IPS-20b (cell line): ENCODE data around the gene GARS1.

Experiments
- H3K27ac ChIP-seq: one replicate; pipeline ENCODE4 v1.5.1; 2013; ENCODE audit warnings: low read length
- H3K27me3 ChIP-seq: 2 replicates; pipeline ENCODE4 v1.6.1; 2013; ENCODE audit warnings: mild to moderate bottlenecking, low read length, inconsistent platforms; ENCODE audit not compliant: insufficient read depth
- H3K36me3 ChIP-seq: 2 replicates; pipeline ENCODE4 v1.6.1; 2013; ENCODE audit warnings: low read depth, mild to moderate bottlenecking, inconsistent platforms, low read length, moderate library complexity; ENCODE audit not compliant: insufficient read depth
- H3K4me1 ChIP-seq: 2 replicates; pipeline ENCODE4 v1.6.1; 2013; ENCODE audit warnings: mild to moderate bottlenecking, control low read depth, inconsistent platforms, low read length, moderate library complexity; ENCODE audit not compliant: insufficient read depth
- H3K4me3 ChIP-seq: 2 replicates; pipeline ENCODE4 v1.5.1; 2013; ENCODE audit warnings: mild to moderate bottlenecking, low read length, inconsistent platforms
- H3K9ac ChIP-seq: 2 replicates; pipeline ENCODE4 v1.6.1; 2013; ENCODE audit warnings: low read depth, mild to moderate bottlenecking, inconsistent platforms, low read length, moderate library complexity
- H3K9me3 ChIP-seq: 2 replicates; pipeline ENCODE4 v1.6.1; 2013; ENCODE audit warnings: mild to moderate bottlenecking, low read depth, low read length, inconsistent platforms; ENCODE audit not compliant: insufficient read depth

GARS1 gene

DNA sequence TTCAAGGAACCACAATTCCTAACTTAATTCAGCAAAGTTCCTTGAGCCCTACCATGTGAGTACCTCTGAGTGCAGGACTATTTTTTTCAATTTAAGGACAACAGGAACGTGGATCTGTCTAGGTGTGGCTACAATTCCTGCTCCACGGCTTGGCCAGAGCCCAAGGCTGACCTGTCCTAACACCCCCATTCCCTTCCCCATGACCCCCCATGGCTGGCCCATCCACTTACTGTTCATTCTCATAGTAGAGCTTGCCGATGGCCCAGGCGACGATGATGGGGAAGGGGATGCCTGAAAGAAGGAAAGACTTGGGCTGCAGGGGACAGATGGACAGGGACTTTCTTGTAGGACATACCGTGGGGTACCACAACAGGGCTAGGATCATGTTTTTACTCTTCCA lies 67.2 kb downstream of the GARS1 start:
- H3K4me3 ChIP-seq = no peak overlapping the region

DNA sequence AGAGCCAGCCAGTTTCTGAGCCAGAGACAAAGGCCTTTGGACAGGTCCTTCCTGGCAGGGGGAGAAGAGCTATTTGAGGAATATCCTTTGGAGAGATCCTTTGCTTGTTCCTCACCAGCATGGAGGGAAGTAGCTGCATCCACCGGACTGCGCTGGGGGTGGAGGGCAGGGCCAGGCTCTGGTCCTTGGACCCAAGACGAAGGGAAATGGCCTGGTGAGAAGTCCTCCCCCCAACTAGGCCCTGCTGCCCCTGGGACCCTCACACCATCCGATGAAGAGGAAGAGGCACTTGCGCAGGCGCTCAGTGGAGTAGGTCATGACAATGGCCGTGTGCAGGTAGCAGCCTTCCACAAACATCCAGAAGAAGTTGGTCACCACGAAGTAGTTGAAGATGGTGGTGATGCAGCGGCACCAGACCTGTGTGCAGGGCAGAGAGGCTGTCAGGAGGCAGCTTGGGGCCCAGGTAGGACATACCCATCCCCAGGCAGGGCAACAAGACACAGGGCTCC lies 67.8 kb downstream of the GARS1 start:
- Histone ChIP-seq H3K4me3 (no peak overlapping the region), H3K36me3 (no peaks in the 10 kb centered on the region), H3K4me1 (no peaks in the 10 kb centered on the region), H3K9ac (no peak overlapping the region), H3K27ac (no peak overlapping the region), H3K9me3 (no peaks in the 10 kb centered on the region), H3K27me3 (no peaks in the 10 kb centered on the region)

More for the DNA sequence above, 67.2 kb downstream of the GARS1 start:
- H3K9ac ChIP-seq = no peak overlapping the region
- no peaks in the 10 kb centered on the region for H3K36me3 ChIP-seq
- no peak overlapping the region for H3K27ac ChIP-seq
- no peaks in the 10 kb centered on the region for H3K27me3 ChIP-seq
- H3K9me3 ChIP-seq = no peaks in the 10 kb centered on the region
- no peaks in the 10 kb centered on the region for H3K4me1 ChIP-seq

DNA sequence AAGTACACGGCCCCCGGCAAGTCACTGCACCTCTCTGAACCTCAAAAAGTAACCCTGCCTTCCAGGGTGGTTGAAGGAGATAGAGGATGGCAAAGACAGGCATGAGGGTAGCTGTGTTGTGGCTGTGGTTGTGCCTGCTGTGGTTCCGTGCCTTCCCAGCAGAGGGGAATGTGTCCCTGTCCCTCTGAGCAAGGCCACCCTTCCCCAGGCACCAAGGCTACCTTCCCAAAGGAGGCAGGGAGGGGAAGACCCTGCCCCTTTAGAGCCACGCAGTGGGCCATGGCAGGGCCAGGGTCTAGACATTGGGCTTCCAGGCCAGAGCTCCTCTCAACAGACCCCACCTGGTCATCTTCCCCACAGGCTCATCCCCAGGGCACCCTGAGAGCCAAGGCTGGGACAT lies 68.7 kb downstream of the GARS1 start:
- Histone ChIP-seq H3K9ac (no peak overlapping the region), H3K4me3 (no peak overlapping the region), H3K4me1 (no peaks in the 10 kb centered on the region), H3K36me3 (no peaks in the 10 kb centered on the region), H3K27ac (no peak overlapping the region), H3K27me3 (no peaks in the 10 kb centered on the region), H3K9me3 (no peaks in the 10 kb centered on the region)

DNA sequence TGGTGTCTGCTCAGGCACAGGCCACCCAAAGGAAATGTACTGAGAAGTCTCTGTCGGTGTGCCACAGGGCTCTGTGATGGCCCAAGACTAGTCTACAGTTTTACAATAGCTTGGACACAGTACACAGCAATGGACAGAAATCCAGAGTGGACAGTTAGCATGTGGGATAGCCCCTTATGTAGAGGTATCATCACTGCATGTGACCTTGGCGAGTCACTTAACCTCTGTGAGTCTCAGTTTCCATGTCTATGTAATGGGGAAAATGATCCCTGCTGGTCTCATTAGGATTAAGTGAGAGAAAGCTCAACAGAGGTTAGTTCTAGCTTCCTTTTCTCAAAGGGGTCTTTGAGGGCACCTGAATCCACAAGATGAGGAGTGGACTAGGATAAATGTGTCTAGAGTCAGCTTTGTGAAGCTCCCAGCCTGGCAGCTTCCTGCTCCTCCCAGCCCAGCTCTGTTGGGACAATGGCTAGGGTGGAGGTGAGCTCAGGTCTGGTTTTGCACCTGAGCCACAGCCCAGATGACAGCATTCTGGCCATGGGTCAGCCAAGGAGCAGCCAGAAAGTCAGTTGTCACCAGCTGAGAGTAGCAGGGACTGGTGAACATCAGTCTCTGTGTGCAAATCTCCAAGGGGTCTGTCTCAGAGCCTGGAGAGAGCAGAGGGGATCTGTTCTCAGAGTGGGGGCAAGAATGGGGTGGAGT lies 69.7 kb downstream of the GARS1 start:
- Histone ChIP-seq H3K9ac (no peak overlapping the region), H3K27me3 (no peaks in the 10 kb centered on the region), H3K36me3 (no peaks in the 10 kb centered on the region)

GRCh38 chr7:30665043-30665442 lies 70.4 kb downstream of the GARS1 start:
- Histone ChIP-seq H3K27me3 (no peaks in the 10 kb centered on the region), H3K9me3 (no peaks in the 10 kb centered on the region), H3K9ac (no peak overlapping the region), H3K4me3 (no peak overlapping the region), H3K4me1 (no peaks in the 10 kb centered on the region), H3K27ac (no peak overlapping the region), H3K36me3 (no peaks in the 10 kb centered on the region)

More for the DNA sequence above, 69.7 kb downstream of the GARS1 start:
- Histone ChIP-seq H3K4me3 (no peak overlapping the region), H3K27ac (no peak overlapping the region), H3K9me3 (no peaks in the 10 kb centered on the region), H3K4me1 (no peaks in the 10 kb centered on the region)

- H3K4me1 ChIP-seq = no peaks in the 10 kb centered on the region
- no peaks in the 10 kb centered on the region for H3K36me3 ChIP-seq
- no peaks in the 10 kb centered on the region for H3K9me3 ChIP-seq
- H3K27ac ChIP-seq = no peak overlapping the region
- H3K27me3 ChIP-seq = no peaks in the 10 kb centered on the region
- H3K9ac ChIP-seq = no peak overlapping the region
- no peak overlapping the region for H3K4me3 ChIP-seq
These were observed 70.8 kb downstream of the GARS1 start for GRCh38 chr7:30665449-30665848.

- Histone ChIP-seq H3K9ac (no peak overlapping the region), H3K27ac (no peak overlapping the region)
These were observed 72.5 kb downstream of the GARS1 start for GRCh38 chr7:30667172-30667571.

GRCh38 chr7:30668102-30668501 lies 73.4 kb downstream of the GARS1 start:
- no peaks in the 10 kb centered on the region for H3K27me3 ChIP-seq
- H3K27ac ChIP-seq = no peak overlapping the region
- H3K9me3 ChIP-seq = no peaks in the 10 kb centered on the region

More at GRCh38 chr7:30667172-30667571, 72.5 kb downstream of the GARS1 start:
- Histone ChIP-seq H3K27me3 (no peaks in the 10 kb centered on the region), H3K9me3 (no peaks in the 10 kb centered on the region), H3K4me3 (no peak overlapping the region), H3K4me1 (no peaks in the 10 kb centered on the region), H3K36me3 (no peaks in the 10 kb centered on the region)

DNA sequence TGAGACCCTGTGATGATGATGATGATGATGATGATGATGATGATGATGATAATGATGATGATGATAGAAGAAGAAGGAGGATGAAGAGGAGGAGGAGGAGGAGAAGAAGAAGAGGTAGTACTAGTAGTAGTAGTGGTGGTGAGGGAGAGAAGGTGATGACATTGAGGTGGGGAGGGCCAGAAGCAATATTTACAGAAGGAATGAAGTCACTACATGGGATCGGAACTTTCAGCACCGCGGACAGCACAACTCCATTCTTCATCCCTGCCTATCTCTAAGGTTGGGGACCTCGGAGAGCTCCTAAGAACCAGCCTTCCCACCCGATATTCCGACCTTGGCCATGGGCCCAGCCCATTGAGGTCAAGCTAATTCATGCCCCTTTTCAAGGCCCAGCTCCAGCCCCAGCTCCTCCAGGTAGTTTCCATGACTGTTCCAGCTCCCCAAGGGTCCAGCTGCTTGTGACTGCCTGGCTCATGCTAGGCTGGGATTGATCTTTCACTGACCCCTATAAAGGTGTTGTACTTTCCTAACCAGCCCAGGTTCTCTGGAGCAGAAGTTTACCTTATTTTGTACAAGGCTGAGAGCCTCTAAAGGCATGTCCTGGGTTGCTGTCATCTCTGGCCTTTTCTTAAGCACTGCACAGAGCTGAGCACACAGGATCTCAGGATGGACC lies 77.3 kb downstream of the GARS1 start:
- peaks cover 3% of the 10 kb centered on the region; the same call in 1 of the 2 replicates for H3K27me3 ChIP-seq
- H3K4me3 ChIP-seq = no peak overlapping the region
- no peaks in the 10 kb centered on the region for H3K36me3 ChIP-seq
- H3K4me1 ChIP-seq = no peaks in the 10 kb centered on the region
- H3K27ac ChIP-seq = no peak overlapping the region
- H3K9me3 ChIP-seq = no peaks in the 10 kb centered on the region
- H3K9ac ChIP-seq = no peak overlapping the region

More at GRCh38 chr7:30668102-30668501, 73.4 kb downstream of the GARS1 start:
- Histone ChIP-seq H3K9ac (no peak overlapping the region), H3K36me3 (no peaks in the 10 kb centered on the region), H3K4me1 (no peaks in the 10 kb centered on the region), H3K4me3 (no peak overlapping the region)

GRCh38 chr7:30674420-30674819 lies 79.7 kb downstream of the GARS1 start:
- Histone ChIP-seq H3K27me3 (peaks cover 22% of the 10 kb centered on the region), H3K9ac (no peak overlapping the region), H3K27ac (no peak overlapping the region), H3K4me3 (no peak overlapping the region), H3K4me1 (peaks cover 10% of the 10 kb centered on the region; the same call in 1 of the 2 replicates), H3K9me3 (no peaks in the 10 kb centered on the region), H3K36me3 (no peaks in the 10 kb centered on the region)

DNA sequence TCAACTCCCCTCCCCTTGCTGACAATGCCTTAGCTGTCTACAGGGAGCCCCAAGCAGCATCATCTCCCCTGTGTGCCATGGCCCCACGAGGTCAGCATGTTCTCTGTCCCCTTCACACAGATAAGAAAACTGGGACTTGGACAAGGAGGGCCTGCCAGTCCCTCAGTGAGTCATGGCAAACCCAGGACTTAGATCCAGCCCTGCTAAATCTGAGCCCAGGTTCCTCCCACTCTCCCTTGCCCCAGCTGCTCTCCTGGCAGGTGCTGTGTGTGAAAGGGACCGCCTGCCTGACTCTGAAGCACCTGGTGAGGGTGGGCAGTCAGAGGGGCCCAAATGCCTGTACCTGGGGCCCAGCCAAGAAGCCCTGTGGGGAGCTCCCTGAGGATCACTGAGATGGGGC lies 80.2 kb downstream of the GARS1 start:
- no peak overlapping the region for H3K9ac ChIP-seq
- no peaks in the 10 kb centered on the region for H3K9me3 ChIP-seq
- no peak overlapping the region for H3K4me3 ChIP-seq
- H3K27me3 ChIP-seq = peaks cover 26% of the 10 kb centered on the region
- no peak overlapping the region for H3K27ac ChIP-seq
- peaks cover 13% of the 10 kb centered on the region; the same call in 1 of the 2 replicates for H3K4me1 ChIP-seq
- no peaks in the 10 kb centered on the region for H3K36me3 ChIP-seq

GRCh38 chr7:30678805-30679204 lies 84.1 kb downstream of the GARS1 start:
- Histone ChIP-seq H3K9me3 (no peaks in the 10 kb centered on the region), H3K27me3 (peaks cover 66% of the 10 kb centered on the region), H3K27ac (no peak overlapping the region), H3K4me3 (no peak overlapping the region), H3K4me1 (peaks cover 13% of the 10 kb centered on the region; the same call in 1 of the 2 replicates), H3K9ac (no peak overlapping the region), H3K36me3 (no peaks in the 10 kb centered on the region)
